ENCODE measurements around the gene TBC1D9B.

The TBC1D9B gene

GRCh38 chr5:179907556-179908324 lies at the start of gene TBC1D9B:
TBC1D9B (minus strand) TSS chr5:179907897; CDS start chr5:179907821, 76 bp downstream.
- FAIRE-seq: peak; percentile 66
- peak; percentile 67 for DNase-seq (ENCODE audit: extremely low spot score, insufficient read length, low read depth)

GRCh38 chr5:179955630-179956029 lies 47.9 kb upstream of the TBC1D9B start:
- DNase-seq (ENCODE audit: extremely low spot score, insufficient read length, low read depth): no peak
- no peak for FAIRE-seq

- FAIRE-seq (no peak), DNase-seq (ENCODE audit: extremely low spot score, insufficient read length, low read depth) (no peak)
Measured at GRCh38 chr5:179955062-179955461, 47.4 kb upstream of the TBC1D9B start.

GRCh38 chr5:179954434-179954833 lies 46.7 kb upstream of the TBC1D9B start:
- FAIRE-seq: no peak
- no peak for DNase-seq (ENCODE audit: extremely low spot score, insufficient read length, low read depth)

DNA sequence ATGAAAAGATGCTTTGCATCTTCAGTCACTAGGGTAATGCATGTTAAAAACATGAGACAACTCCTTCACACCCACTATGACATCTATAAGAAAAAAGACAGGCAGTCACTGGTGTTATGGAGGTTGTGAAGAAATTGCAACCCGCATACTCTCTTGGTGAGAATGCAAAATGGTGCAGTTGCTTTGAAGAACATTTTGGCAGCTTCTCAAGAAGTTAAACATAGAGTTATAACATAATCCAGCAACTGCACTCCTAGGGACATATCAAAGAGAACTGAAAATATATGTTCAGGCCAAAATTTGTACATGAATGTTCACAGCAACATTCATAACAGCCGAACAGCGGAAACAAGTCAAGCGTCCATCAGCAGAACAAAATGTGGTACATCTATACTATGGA lies 46.3 kb upstream of the TBC1D9B start:
- FAIRE-seq: no peak

DNA sequence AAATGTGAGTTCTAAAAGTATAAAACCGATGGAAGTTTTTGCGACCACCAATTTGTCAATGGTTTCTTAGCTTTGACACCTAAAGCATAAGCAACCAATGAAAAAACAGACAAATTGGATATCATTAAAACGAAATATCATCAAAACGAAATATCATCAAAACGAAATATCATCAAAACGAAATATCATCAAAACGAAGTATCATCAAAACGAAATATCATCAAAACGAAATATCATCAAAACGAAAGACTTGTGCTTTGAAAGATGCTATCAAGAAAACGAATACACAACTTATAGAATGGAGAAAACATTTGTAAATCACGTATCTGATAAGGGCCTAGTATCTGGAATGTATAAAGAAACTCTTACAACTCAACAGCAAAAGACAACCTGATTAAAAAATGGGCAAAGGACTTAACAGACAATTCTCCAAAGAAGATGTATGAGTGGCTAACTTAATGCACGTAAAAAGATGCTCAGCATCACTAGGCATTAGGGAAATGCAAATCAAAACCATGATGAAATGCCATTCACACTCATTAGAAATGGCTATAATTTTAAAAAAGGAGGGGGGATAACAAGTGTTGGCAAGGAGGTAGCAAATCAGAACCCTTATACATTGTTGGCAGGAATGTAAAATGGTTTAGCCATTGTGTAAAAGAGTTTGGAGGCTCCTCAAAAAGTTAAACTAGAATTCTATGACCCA lies 29.4 kb upstream of the TBC1D9B start:
- FAIRE-seq: no peak
- no peak for DNase-seq (ENCODE audit: extremely low spot score, insufficient read length, low read depth)

More for the DNA sequence above, 46.3 kb upstream of the TBC1D9B start:
- no peak for DNase-seq (ENCODE audit: extremely low spot score, insufficient read length, low read depth)

DNA sequence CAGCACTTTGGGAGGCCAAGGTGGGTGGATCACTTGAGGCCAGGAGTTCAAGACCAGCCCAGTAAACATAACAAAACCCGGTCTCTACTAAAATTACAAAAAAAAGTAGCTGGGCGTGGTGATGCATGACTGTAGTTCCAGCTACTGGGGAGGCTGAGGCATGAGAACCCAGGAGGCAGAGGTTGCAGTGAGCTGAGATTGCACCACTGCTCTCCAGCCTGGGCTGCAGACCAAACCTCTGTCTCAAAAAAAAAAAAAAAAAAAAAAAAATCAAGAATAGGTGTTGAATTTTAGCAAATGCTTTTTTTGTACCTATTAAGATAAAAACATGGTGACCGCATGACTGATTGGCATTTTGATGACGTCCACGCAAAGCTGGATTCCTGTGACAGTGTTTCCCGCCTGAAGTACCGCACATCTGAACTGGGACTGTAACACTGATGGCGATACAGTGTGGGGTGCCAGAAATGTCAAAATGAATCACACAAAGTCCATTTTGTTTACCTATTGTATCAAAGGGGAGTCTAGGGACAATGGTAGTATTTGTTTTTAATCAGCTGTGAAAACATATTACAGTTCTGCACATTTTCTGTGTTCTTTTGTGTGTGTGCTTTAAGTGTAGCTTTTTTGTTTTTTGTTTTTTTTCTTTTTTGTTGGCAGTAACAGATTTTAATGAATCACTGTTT lies 23.2 kb upstream of the TBC1D9B start:
- FAIRE-seq (no peak), DNase-seq (ENCODE audit: extremely low spot score, insufficient read length, low read depth) (no peak)

GRCh38 chr5:179927824-179928223 lies 20.1 kb upstream of the TBC1D9B start:
- DNase-seq (ENCODE audit: extremely low spot score, insufficient read length, low read depth) (no peak), FAIRE-seq (no peak)

- DNase-seq (ENCODE audit: extremely low spot score, insufficient read length, low read depth) (no peak), FAIRE-seq (no peak)
Measured at GRCh38 chr5:179926657-179927056, 19.0 kb upstream of the TBC1D9B start.

GRCh38 chr5:179923436-179923835 lies 15.7 kb upstream of the TBC1D9B start:
- no peak for DNase-seq (ENCODE audit: extremely low spot score, insufficient read length, low read depth)
- FAIRE-seq: peak; percentile 47

DNA sequence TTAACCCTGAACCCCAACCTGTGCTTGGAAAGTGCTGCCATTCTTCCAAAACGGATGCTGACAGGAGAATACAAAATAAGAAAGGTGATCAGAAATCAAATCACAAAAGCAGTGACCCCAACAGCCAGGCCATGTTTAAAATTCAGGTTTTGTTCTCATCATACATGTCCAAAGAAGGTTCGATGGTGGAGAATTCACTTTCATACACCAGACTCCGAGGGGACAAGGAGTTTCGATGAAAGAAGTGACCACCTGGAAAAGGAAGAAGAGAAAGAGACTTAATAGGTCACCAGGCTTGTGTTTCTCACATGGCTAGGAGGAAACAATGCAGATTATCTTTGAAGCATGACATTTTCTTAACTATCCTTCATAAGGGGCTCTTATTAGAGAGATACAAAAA lies 12.5 kb upstream of the TBC1D9B start:
- FAIRE-seq: no peak
- DNase-seq (ENCODE audit: extremely low spot score, insufficient read length, low read depth): no peak

- FAIRE-seq: no peak
- DNase-seq (ENCODE audit: extremely low spot score, insufficient read length, low read depth): no peak
Measured at GRCh38 chr5:179919487-179920060, 11.9 kb upstream of the TBC1D9B start.

DNA sequence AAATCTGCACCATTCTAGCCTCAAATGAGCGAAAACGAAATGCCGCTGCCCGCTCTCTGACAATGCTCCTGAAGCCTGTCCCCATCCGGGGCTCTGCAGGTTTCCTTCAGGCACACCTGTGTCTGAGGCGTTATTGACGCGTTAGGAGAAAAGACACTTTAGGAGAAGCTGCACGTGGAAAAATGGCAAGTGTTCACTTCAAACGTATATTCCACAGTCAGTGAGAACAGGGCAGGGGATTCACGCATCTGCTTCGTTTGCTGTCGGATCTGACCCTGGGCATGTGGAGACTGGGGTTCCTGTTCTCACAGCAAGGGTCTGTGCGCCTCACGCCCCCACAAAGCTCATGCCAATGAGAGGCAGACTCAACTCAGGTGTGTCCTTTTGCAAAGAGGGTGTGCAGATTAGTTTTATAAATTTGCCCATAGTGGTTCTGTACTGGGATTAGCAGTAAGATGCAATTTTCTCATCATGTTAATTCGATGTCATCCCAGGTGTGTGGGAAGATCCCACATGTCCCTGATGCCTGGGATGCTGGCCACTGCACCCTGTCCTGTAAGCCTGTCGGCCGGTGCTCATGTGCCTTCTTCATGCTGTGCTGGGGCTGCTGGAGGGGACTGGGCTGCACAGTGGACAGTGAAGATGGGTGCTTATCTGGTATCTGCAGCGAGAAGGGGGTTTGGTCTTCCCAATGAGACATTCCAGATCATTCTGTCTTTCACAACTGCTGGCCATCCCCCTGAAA lies 11.2 kb upstream of the TBC1D9B start:
- DNase-seq (ENCODE audit: extremely low spot score, insufficient read length, low read depth): no peak
- FAIRE-seq: no peak

GRCh38 chr5:179916523-179916922 lies 8.8 kb upstream of the TBC1D9B start:
- DNase-seq (ENCODE audit: extremely low spot score, insufficient read length, low read depth) (no peak), FAIRE-seq (no peak)

- DNase-seq (ENCODE audit: extremely low spot score, insufficient read length, low read depth) (no peak), FAIRE-seq (no peak)
Measured at GRCh38 chr5:179915406-179915935, 7.8 kb upstream of the TBC1D9B start.

DNA sequence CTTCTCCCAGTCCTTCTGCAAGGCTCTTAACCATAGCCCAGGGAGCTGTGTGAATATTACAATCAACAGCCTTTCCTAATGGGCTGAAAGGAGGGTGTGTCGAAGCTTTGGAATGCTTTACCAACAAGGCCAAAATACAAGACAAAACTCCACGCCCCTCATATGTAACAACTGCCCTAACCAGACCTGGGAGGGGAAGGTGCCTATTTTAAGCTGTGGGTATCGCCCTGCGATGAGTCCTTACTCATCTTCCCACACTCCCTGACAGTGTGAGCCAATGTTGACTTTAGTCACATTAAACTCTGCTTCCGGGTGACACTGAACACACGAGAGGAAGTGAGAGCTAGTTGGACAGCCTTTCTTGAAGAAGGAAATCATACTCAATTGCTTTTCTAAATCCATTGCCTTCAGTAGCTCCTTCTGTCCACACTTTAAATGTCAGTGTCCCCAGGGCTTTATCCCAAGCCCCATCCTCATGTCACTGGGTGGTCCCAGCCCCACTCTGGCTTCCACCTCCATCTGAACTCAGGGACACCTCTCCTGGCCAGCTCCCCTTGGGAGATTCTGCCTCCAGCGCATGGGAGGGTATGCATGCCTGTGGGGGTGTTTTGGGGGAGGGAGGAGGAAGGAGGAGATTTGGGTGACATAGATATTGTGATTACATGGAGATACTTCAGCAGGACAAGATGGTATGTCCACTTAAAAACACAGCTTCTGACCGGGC lies 6.5 kb upstream of the TBC1D9B start:
- DNase-seq (ENCODE audit: extremely low spot score, insufficient read length, low read depth) (no peak), FAIRE-seq (peak; percentile 71)

DNA sequence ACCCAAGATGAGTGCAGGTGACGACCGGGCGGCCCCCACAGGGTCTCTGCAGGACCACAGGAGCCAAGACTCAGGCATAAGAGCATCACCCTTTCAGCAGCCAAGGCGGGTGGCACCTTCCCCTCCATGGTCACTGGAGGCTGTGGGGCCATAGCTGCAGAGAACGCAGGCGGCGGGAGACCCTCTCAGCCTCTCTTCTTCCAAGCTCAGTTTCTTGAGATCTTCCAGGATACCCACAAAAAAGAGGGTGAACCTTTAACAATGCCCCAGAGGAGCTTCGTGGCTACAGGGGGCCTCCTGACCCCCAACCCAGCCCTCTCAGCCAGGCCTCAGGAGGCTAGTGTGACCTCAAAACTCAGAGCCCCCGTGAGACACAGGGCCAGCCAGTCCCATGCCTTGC lies 5.8 kb upstream of the TBC1D9B start:
- FAIRE-seq: no peak
- no peak for DNase-seq (ENCODE audit: extremely low spot score, insufficient read length, low read depth)

DNA sequence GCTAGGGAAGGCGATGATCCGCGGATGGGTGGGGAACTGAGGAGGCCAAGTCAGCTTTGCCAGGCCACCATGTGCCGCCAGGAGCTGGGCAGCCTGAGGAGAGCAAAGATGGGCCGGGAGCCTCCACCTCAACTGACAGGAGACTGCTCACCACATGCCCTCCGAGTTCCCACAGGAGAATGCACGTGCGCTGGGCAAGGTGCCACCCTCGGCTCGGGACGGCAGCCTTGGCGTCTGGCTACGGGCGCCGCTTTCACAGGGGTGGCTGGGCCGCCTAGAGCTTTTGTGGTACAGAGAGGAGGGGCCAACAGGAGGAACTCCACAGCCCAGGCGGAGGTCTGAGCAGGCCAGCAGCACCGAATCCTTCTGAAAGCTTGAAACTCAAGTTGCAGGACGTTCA lies 5.3 kb upstream of the TBC1D9B start:
- FAIRE-seq: no peak
- no peak for DNase-seq (ENCODE audit: extremely low spot score, insufficient read length, low read depth)

DNA sequence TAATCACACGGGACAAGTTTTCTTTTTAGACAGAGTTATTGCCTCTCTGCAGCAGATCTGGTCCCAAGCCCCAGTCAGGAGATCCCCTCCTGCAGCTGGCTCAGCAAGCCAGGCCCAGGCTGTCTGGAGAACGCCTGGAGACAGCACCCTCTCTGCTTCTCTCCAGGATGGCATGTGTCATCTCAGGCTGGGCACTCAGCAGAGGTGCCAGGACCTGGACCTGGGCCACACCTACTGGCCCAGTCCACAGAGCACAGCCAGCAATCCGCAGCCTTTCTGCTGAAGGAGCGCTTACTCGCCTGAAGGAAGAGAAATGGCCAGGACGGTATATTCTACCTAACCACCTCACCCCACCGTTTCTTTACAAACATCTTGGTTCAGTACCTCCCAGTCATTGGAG lies 4.7 kb upstream of the TBC1D9B start:
- FAIRE-seq (no peak), DNase-seq (ENCODE audit: extremely low spot score, insufficient read length, low read depth) (no peak)

Data from GM18507 (cell line).